Stomach (tissue), 4 donors: ENCODE data around the gene LPA.

Experiments used
- CTCF ChIP-seq, 7 experiments: fragments of 450-650 bp in 4 of 7; fragments of 200-600 bp in 3 of 7; sonication (generic) in 3 of 7; IDR thresholded peaks; one replicate each; pipeline ENCODE4 v1.5.1; 2016 to 2019; ENCODE audit warnings: antibody characterized with exemption in 7 of 7, control low read depth in 2 of 7, mild to moderate bottlenecking in 1 of 7
- EP300 ChIP-seq: sonication (generic); formaldehyde crosslinking; IDR thresholded peaks from one replicate; pipeline ENCODE4 v1.6.1; 2017; ENCODE audit warnings: antibody characterized with exemption
- POLR2A ChIP-seq, 4 donors: fragments of 450-650 bp; IDR thresholded peaks; one replicate each; pipeline ENCODE4 v1.6.1; 2016; ENCODE audit warnings: antibody characterized with exemption in 4 of 4, control low read depth in 2 of 4, mild to moderate bottlenecking in 1 of 4, moderate library complexity in 1 of 4

GRCh38 chr6:160508599-160508998, 155.5 kb downstream of the LPA start:
- no peak for TF ChIP-seq CTCF (IDR thresholded peaks at IDR 0.05)
- no peak for TF ChIP-seq POLR2A (IDR thresholded peaks at IDR 0.05)
- no peak for TF ChIP-seq EP300
